K562 (cell line): ENCODE results near the gene ARID3A.
A peak's percentile ranks its signal among the peaks of the same experiment; 100 is the strongest.

Experiments
- HIVEP1 ChIP-seq: fragments of 250-450 bp; sonication (Bioruptor Pico); IDR thresholded peaks from 2 replicates; pipeline ENCODE4 v1.4.0; 2020; ENCODE audit warnings: mild to moderate bottlenecking
- MXI1 ChIP-seq: IDR thresholded peaks from 2 replicates; pipeline ENCODE4 v1.6.1; 2011; ENCODE audit warnings: low read depth, mild to moderate bottlenecking, improper control_type of control experiment, low read length
- NCOA2 ChIP-seq, 2 experiments: fragments of 450-650 bp; IDR thresholded peaks; 2 replicates each; pipeline ENCODE4 v1.6.1; 2018; ENCODE audit warnings: mild to moderate bottlenecking in 2 of 2, moderate library complexity in 1 of 2; ENCODE audit not compliant: partially characterized antibody in 2 of 2
- NCOA4 ChIP-seq: fragments of 450-650 bp; IDR thresholded peaks from 2 replicates; pipeline ENCODE4 v1.6.1; 2018; ENCODE audit warnings: mild to moderate bottlenecking; ENCODE audit not compliant: partially characterized antibody
- POLR2A ChIP-seq: fragments of 450-650 bp; conservative IDR thresholded peaks from 2 replicates; pipeline ENCODE4 v1.6.1; 2016
- SMARCC2 ChIP-seq: fragments of 450-650 bp; IDR thresholded peaks from 2 replicates; pipeline ENCODE4 v1.6.1; 2017; ENCODE audit warnings: antibody characterized with exemption, moderate library complexity, mild to moderate bottlenecking, low read depth
- ZFP30 ChIP-seq: fragments of 250-450 bp; sonication (Bioruptor Pico); IDR thresholded peaks from 2 replicates; pipeline ENCODE4 v1.8.0; 2022; ENCODE audit warnings: moderate library complexity, mild to moderate bottlenecking, inconsistent platforms, borderline replicate concordance
- ZNF232 ChIP-seq: sonication (generic); formaldehyde crosslinking; IDR thresholded peaks from 2 replicates; pipeline ENCODE4 v1.8.0; 2022; ENCODE audit warnings: mild to moderate bottlenecking, missing genetic modification reagents
- ZNF263 ChIP-seq: sonication (generic); formaldehyde crosslinking; IDR thresholded peaks from 2 replicates; pipeline ENCODE4 v1.8.0; 2022; ENCODE audit warnings: mild to moderate bottlenecking, missing genetic modification reagents, borderline replicate concordance
- ZNF3 ChIP-seq: fragments of 250-450 bp; sonication (Bioruptor Pico); IDR thresholded peaks from 2 replicates; pipeline ENCODE4 v1.5.0; 2021; ENCODE audit warnings: mild to moderate bottlenecking, moderate library complexity
- ZNF347 ChIP-seq: fragments of 450-650 bp; formaldehyde crosslinking; IDR thresholded peaks from 2 replicates; pipeline ENCODE4 v1.4.0; 2020; ENCODE audit warnings: low read depth, mild to moderate bottlenecking, moderate library complexity
- TF ChIP-seq, protein P1 (sequence below), 2 experiments: fragments of 450-650 bp; formaldehyde crosslinking in 1 of 2; IDR thresholded peaks; 2 replicates each; pipeline versions ENCODE4 v1.4.0 to v1.6.1; 2014 to 2020; ENCODE audit warnings: mild to moderate bottlenecking in 2 of 2, borderline replicate concordance in 1 of 2, low read depth in 1 of 2
- TF ChIP-seq, protein P2 (sequence below), 3 experiments: IDR thresholded peaks in 2 of 3; conservative IDR thresholded peaks in 1 of 3; 2 replicates each; pipeline ENCODE4 v1.5.1; 2011 to 2012; ENCODE audit warnings: low read length in 3 of 3, mild to moderate bottlenecking in 3 of 3, control low read depth in 2 of 3, improper control_type of control experiment in 1 of 3, inconsistent platforms in 1 of 3, low read depth in 1 of 3, mixed read lengths in 1 of 3, moderate library complexity in 1 of 3; ENCODE audit not compliant: insufficient read depth in 2 of 3
- TF ChIP-seq, protein P3 (sequence below): sonication (generic); formaldehyde crosslinking; IDR thresholded peaks from 2 replicates; pipeline ENCODE4 v1.9.0; 2022; ENCODE audit warnings: mild to moderate bottlenecking, missing genetic modification reagents

DNA sequence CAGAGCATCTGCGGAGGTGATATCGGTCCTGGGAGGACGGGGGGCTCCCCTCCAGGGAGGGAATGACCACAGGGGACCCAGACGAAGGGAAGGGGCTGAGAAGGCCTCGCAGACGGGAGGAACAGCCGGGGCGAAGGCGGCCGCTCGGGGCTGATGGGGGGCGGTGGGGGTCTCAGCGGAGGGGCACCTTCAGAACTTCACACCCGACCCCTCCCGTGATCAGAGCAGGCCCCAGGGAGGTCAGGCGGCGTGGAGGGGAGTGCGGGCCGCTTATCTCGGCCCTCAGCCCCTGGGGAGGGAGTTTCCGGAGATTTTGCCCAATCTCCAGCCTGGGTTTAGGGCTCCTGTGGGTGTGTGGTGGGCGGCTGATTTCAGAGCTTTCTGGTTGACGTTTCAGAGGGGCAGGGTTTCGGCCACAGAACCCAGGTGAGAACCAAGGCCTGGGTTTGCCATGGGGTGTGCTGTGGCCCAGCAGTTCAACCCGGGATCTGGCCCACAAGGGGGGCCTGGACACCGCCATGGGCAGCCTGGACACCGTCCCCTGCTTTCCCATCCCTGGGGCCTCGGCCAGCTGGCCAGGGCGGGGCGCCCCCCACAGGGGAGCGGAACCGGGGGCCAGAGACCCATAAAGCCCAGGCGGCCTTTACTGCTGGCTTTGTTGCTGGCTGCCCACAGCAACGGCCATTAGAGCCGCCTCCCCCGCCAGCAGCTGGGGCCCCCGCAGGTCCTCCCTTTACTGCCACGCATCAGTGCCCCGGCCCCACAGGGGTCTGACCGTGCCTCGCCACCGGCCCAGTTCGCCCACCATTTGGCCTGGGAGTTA is 29.0 kb downstream of the ARID3A start:
- no peak for TF ChIP-seq SMARCC2
- peak; percentile 34; the same call in 1 of the 2 replicates for TF ChIP-seq ZNF263 (CRISPR knock-in tag)
- no peak for TF ChIP-seq ZNF3 (CRISPR knock-in tag)
- no peak for TF ChIP-seq MXI1
- TF ChIP-seq, protein P1, sequence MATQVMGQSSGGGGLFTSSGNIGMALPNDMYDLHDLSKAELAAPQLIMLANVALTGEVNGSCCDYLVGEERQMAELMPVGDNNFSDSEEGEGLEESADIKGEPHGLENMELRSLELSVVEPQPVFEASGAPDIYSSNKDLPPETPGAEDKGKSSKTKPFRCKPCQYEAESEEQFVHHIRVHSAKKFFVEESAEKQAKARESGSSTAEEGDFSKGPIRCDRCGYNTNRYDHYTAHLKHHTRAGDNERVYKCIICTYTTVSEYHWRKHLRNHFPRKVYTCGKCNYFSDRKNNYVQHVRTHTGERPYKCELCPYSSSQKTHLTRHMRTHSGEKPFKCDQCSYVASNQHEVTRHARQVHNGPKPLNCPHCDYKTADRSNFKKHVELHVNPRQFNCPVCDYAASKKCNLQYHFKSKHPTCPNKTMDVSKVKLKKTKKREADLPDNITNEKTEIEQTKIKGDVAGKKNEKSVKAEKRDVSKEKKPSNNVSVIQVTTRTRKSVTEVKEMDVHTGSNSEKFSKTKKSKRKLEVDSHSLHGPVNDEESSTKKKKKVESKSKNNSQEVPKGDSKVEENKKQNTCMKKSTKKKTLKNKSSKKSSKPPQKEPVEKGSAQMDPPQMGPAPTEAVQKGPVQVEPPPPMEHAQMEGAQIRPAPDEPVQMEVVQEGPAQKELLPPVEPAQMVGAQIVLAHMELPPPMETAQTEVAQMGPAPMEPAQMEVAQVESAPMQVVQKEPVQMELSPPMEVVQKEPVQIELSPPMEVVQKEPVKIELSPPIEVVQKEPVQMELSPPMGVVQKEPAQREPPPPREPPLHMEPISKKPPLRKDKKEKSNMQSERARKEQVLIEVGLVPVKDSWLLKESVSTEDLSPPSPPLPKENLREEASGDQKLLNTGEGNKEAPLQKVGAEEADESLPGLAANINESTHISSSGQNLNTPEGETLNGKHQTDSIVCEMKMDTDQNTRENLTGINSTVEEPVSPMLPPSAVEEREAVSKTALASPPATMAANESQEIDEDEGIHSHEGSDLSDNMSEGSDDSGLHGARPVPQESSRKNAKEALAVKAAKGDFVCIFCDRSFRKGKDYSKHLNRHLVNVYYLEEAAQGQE (IDR thresholded peaks at IDR 0.05; ENCODE audit: borderline replicate concordance) = no peak
- TF ChIP-seq, protein P1 (CRISPR knock-in tag; IDR thresholded peaks at IDR 0.05; ENCODE audit: low read depth) = no peak
- TF ChIP-seq NCOA4 = no peak
- TF ChIP-seq, protein P2, sequence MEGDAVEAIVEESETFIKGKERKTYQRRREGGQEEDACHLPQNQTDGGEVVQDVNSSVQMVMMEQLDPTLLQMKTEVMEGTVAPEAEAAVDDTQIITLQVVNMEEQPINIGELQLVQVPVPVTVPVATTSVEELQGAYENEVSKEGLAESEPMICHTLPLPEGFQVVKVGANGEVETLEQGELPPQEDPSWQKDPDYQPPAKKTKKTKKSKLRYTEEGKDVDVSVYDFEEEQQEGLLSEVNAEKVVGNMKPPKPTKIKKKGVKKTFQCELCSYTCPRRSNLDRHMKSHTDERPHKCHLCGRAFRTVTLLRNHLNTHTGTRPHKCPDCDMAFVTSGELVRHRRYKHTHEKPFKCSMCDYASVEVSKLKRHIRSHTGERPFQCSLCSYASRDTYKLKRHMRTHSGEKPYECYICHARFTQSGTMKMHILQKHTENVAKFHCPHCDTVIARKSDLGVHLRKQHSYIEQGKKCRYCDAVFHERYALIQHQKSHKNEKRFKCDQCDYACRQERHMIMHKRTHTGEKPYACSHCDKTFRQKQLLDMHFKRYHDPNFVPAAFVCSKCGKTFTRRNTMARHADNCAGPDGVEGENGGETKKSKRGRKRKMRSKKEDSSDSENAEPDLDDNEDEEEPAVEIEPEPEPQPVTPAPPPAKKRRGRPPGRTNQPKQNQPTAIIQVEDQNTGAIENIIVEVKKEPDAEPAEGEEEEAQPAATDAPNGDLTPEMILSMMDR (IDR thresholded peaks at IDR 0.05 in 2 of 3, conservative IDR thresholded peaks at IDR 0.05 in 1 of 3; ENCODE audit: insufficient read depth in 2 of 3, low read depth in 1 of 3, low read length in 3 of 3) = no peak
- TF ChIP-seq ZNF232 (CRISPR knock-in tag) = no peak
- TF ChIP-seq HIVEP1 (CRISPR knock-in tag) = no peak
- no peak for TF ChIP-seq ZFP30 (CRISPR knock-in tag)
- TF ChIP-seq ZNF347 (CRISPR knock-in tag) = no peak
- TF ChIP-seq POLR2A = 0 out of 2 replicates have a peak, but pooled peaks have one; percentile 35
- TF ChIP-seq, protein P3, sequence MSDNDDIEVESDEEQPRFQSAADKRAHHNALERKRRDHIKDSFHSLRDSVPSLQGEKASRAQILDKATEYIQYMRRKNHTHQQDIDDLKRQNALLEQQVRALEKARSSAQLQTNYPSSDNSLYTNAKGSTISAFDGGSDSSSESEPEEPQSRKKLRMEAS = no peak
- TF ChIP-seq NCOA2 (IDR thresholded peaks at IDR 0.05; ENCODE audit: partially characterized antibody in 2 of 2) = no peak
